Activated CD8-positive, alpha-beta memory T cell treated with anti-CD3 and anti-CD28 coated beads for 36 hours (primary cell): Measurements from ENCODE around the gene RPL5. TPM values are rescaled to one million over a fixed set of nuclear protein-coding genes. Genes with fewer than 3 reads are reported as not detected.

ENCODE experiments used
- CTCF ChIA-PET: fragments of 350-600 bp; sonication (Branson Sonifier 250); formaldehyde crosslinking; loops from one replicate; lab custom pipeline; 2021; ENCODE audit warnings: antibody characterized with exemption; lab: Charles Lee
- POLR2A ChIA-PET: fragments of 350-600 bp; sonication (Branson Sonifier 250); formaldehyde crosslinking; loops from one replicate; lab custom pipeline; 2021; ENCODE audit warnings: antibody characterized with exemption; lab: Charles Lee
- total RNA-seq, 2 experiments: library from RNA; stranded (reverse); gene quantifications; one replicate each; pipeline ENCODE4 v1.2.3, GENCODE V29; 2021

RPL5 gene
- total RNA-seq = 1,000 to 10,000 TPM; 1,483 to 1,514 TPM

DNA sequence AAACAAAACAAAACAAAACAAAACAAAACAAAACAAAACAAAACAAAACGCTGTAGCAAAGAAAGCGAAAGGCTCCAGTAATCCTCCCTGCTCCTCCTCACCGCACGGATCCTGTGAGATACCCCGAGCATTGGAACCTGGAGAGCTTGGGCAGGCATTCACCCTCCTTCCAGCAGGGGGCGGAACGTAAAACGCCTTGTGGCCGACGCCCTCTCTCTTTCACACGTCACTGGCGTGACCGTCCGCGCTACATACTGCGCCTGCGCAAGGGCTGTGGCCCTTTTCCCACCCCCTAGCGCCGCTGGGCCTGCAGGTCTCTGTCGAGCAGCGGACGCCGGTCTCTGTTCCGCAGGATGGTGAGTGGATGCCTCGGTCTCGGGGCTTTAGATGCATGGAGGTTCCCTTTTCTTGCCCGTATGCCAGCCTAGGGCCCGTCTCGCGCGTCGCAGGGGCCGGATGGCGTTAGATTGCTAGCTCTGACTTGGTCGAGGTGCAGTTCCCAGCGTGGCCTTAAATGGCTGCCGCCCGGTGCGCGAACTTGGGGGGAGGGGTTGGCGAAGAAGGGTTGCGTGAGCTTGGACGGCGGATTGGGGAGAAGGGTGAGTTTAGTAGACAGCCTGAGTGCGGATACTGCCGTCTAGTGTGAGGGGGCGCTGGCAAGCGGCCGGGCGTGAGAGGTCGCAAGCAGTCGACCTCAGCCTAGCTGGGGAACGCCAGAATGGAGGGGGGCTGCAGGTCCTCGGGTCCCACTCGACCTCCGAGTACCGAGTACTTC lies at the start of gene RPL5:
Gene RPL5, plus strand, starts transcription at position 279 of the 775 bp plus-strand sequence. Its CDS starts 75 bp downstream, at position 354.
- ChIA-PET CTCF (interaction anchor here (0.6 to 2.6 kb wide), 15 partner anchors 9 to 1143 kb away, joined by 3 to 11 read pairs (median 3); no protein-coding TSS in a partner anchor), POLR2A (interaction anchor here (0.6 to 1.9 kb wide), 8 partner anchors 8 to 422 kb away, joined by 3 to 14 read pairs (median 3); partner anchors contain the start of gene DIPK1A)

DNA sequence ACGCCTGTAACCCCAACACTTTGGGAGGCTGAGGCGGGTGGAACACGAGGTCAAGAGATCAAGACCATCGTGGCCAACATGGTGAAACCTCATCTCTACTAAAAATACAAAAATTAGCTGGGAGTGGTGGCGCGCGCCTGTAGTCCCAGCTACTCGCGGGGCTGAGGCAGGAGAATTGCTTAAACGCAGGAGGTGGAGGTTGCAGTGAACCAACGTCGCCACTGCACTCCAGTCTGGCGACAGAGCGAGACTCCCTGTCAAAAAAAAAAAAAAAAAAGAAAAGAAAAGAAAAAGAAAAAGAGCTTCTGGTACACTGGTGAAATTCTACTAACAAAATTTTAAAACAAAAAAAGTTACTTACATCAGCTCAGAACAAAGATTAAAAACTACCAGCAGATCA lies 48.3 kb upstream of the RPL5 start:
- CTCF ChIA-PET = interaction anchor here (0.7 to 1.1 kb wide), 3 partner anchors 49 to 78 kb away, joined by 3 to 4 read pairs (median 3); partner anchors contain the start of gene RPL5
- POLR2A ChIA-PET = interaction anchor here (0.7 kb wide), 1 partner anchor 30 kb away, joined by 6 read pairs; no protein-coding TSS in a partner anchor

- ChIA-PET POLR2A (interaction anchor here (0.7 kb wide), 1 partner anchor 30 kb away, joined by 6 read pairs; no protein-coding TSS in a partner anchor), CTCF (interaction anchor here (0.7 to 1.3 kb wide), 4 partner anchors 32 to 78 kb away, joined by 3 to 4 read pairs (median 3); partner anchors contain the start of gene RPL5)
Measured at GRCh38 chr1:92784021-92784638, 47.7 kb upstream of the RPL5 start.

- ChIA-PET CTCF (interaction anchor here (1.1 to 1.3 kb wide), 2 partner anchors 31 to 47 kb away, joined by 3 read pairs; partner anchors contain the start of gene RPL5), POLR2A (no interaction called here)
Measured at GRCh38 chr1:92784639-92785500, 47.0 kb upstream of the RPL5 start, which contains the start of gene EVI5. TSS of gene EVI5 (minus strand) at chr1:92785108. CDS start at chr1:92736546, 48,562 bp downstream.

GRCh38 chr1:92786111-92786901 lies 45.5 kb upstream of the RPL5 start:
- CTCF ChIA-PET = interaction anchor here (0.7 kb wide), 1 partner anchor 219 kb away, joined by 3 read pairs; no protein-coding TSS in a partner anchor
- POLR2A ChIA-PET = interaction anchor here (0.8 kb wide), 1 partner anchor 40 kb away, joined by 11 read pairs; no protein-coding TSS in a partner anchor

DNA sequence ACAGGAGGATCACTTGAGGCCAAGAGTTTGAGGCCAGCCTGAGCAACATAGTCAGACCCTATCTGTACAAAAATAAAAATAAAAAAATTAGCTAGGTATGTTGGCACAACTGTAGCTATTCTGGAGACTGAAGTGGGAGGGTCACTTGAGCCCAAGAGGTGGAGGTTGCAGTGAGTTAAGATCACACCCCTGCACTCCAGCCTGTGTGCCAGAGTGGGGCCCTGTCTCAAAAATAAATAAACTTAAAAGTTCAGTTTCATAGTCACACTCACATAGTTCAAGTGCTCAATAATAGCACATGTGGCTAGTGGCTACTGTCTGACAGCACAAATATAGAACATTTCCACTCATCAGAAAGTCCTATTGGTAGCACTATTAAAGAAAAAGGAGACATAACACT lies 41.8 kb upstream of the RPL5 start:
- CTCF ChIA-PET = interaction anchor here (1.4 kb wide), 1 partner anchor 41 kb away, joined by 6 read pairs; no protein-coding TSS in a partner anchor
- POLR2A ChIA-PET = no interaction called here

- ChIA-PET POLR2A (interaction anchor here (0.7 kb wide), 1 partner anchor 41 kb away, joined by 8 read pairs; the partner anchor contains the start of gene RPL5), CTCF (interaction anchor here (0.6 to 1.4 kb wide), 3 partner anchors 40 to 43 kb away, joined by 3 to 6 read pairs (median 3); no protein-coding TSS in a partner anchor)
Measured at GRCh38 chr1:92790867-92791266, 41.0 kb upstream of the RPL5 start.

GRCh38 chr1:92791487-92792066 lies 40.3 kb upstream of the RPL5 start:
- ChIA-PET POLR2A (no interaction called here), CTCF (interaction anchor here (0.6 to 1.4 kb wide), 2 partner anchors 42 to 48 kb away, joined by 3 to 6 read pairs; no protein-coding TSS in a partner anchor)

GRCh38 chr1:92792340-92792782 lies 39.5 kb upstream of the RPL5 start:
- ChIA-PET POLR2A (no interaction called here), CTCF (interaction anchor here (1.4 kb wide), 1 partner anchor 26 kb away, joined by 5 read pairs; no protein-coding TSS in a partner anchor)

GRCh38 chr1:92795166-92795565 lies 36.7 kb upstream of the RPL5 start:
- POLR2A ChIA-PET = no interaction called here
- CTCF ChIA-PET = interaction anchor here (0.6 kb wide), 1 partner anchor 24 kb away, joined by 3 read pairs; no protein-coding TSS in a partner anchor

DNA sequence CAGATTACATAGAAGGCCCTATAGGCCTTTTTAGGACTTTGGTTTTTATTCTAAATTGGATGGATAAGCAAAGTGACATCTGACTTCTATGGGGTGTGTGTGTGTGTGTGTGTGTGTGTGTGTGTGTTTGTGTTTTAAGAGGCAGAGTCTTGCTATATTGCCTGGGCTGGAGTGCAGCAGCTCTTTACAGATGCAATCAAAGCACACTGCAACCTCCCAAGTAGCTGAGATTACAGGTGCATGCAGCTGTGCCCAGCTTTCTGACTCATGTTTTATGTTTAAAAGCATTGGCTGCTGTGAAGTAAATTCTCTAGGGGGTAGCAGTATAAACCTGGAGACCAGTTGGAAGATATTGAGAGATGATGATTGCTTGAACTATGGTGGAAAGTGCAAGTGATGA lies 34.5 kb upstream of the RPL5 start:
- ChIA-PET POLR2A (no interaction called here), CTCF (no interaction called here)

GRCh38 chr1:92797961-92798360 lies 33.9 kb upstream of the RPL5 start:
- ChIA-PET CTCF (no interaction called here), POLR2A (no interaction called here)

DNA sequence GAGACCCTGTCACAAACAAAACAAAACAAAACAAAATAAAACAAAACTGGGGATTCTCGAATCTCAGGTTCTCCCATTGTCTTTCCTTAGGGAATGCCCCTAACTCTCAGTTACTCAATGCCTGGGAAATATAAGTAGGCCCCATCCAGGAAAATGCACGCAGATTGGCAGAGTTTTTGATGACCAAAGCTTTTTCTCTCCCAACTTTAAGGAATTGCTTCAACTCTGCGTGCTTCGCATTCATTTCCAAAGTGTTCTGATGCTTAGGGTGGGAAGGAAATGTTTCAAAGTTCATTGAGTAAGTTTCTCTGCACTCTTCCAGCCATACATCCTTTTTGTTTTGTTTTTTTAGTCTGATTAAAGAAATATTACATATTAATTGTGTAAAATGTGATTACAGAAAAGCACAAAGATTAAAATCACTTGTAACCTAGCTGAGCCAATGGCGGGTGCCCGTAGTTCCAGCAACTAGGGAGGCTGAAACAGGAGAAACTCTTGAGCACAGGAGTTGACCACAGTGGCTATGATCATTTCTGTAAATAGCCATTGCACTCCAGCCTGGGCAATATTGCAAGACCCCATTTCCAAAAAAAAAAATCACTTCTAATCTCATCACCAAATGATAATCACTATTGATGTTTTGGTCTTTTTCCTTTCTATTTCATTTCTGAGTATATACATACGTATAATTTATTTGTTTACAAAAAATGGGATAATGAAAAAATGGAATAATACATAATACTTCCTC lies 28.5 kb upstream of the RPL5 start:
- POLR2A ChIA-PET = no interaction called here
- CTCF ChIA-PET = interaction anchor here (1.0 kb wide), 1 partner anchor 27 kb away, joined by 3 read pairs; no protein-coding TSS in a partner anchor

- ChIA-PET POLR2A (no interaction called here), CTCF (interaction anchor here (1.0 kb wide), 1 partner anchor 29 kb away, joined by 3 read pairs; no protein-coding TSS in a partner anchor)
Measured at GRCh38 chr1:92804721-92805201, 27.1 kb upstream of the RPL5 start.

GRCh38 chr1:92805216-92805615 lies 26.6 kb upstream of the RPL5 start:
- CTCF ChIA-PET = no interaction called here
- POLR2A ChIA-PET = no interaction called here

GRCh38 chr1:92808381-92808780 lies 23.5 kb upstream of the RPL5 start:
- CTCF ChIA-PET = no interaction called here
- POLR2A ChIA-PET = no interaction called here
